Activated naive CD4-positive, alpha-beta T cell treated with anti-CD3 and anti-CD28 coated beads, Interleukin-2, amount 50 U/mL, for 24 hours (primary cell): ENCODE results near the gene HARS2.

ENCODE experiments used
- H3K27ac Mint-ChIP-seq: one replicate; pipeline ENCODE4 v1.8.0; 2021; ENCODE audit warnings: mild to moderate bottlenecking, mixed read lengths
- H3K27me3 Mint-ChIP-seq: one replicate; pipeline ENCODE4 v1.8.0; 2021; ENCODE audit warnings: mixed read lengths
- H3K36me3 Mint-ChIP-seq: one replicate; pipeline ENCODE4 v1.8.0; 2021; ENCODE audit warnings: mixed read lengths
- H3K4me1 Mint-ChIP-seq: one replicate; pipeline ENCODE4 v1.8.0; 2021; ENCODE audit warnings: mixed read lengths
- H3K4me3 Mint-ChIP-seq: one replicate; pipeline ENCODE4 v1.8.0; 2021; ENCODE audit warnings: mild to moderate bottlenecking, mixed read lengths
- H3K9me3 Mint-ChIP-seq: one replicate; pipeline ENCODE4 v1.8.0; 2021; ENCODE audit warnings: mixed read lengths

HARS2 gene

DNA sequence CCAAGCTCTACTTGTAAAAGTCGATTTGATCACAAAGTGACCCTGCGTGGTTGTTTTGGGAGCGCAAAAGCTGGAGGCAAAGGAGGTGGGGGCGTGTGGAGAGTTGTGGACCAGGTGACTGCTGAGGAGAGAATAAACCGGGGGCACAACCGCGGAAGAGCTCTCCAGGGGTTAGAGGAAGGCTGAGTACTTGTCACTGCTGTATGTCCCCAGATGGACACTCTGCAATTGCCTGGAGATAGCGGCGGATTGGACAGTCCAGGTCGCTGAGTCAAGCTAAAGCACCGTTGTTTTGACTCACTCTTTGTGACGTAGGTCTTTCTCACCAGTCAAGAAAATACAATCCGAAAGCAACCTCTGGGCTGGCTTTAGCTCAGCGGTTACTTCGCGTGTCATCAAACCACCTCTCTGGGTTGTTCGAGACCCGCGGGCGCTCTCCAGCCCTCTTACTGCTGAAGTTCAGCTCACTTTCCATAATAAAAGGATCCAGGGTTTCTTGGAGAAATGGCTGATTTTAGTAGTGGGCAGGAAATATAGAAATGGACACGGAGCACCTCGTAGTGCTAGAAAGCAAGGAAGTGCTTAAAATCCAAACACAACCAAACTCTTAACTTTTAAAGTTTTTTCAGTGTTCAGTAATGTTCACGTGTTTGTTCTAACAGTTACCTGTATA lies 34.7 kb downstream of the HARS2 start:
- peak overlapping the region; percentile 98 for H3K27ac Mint-ChIP-seq
- H3K4me3 Mint-ChIP-seq: peak overlapping the region; percentile 80
- peaks cover 11% of the 10 kb centered on the region for H3K27me3 Mint-ChIP-seq
- H3K4me1 Mint-ChIP-seq: no peaks in the 10 kb centered on the region
- no peaks in the 10 kb centered on the region for H3K36me3 Mint-ChIP-seq
- H3K9me3 Mint-ChIP-seq: no peaks in the 10 kb centered on the region

DNA sequence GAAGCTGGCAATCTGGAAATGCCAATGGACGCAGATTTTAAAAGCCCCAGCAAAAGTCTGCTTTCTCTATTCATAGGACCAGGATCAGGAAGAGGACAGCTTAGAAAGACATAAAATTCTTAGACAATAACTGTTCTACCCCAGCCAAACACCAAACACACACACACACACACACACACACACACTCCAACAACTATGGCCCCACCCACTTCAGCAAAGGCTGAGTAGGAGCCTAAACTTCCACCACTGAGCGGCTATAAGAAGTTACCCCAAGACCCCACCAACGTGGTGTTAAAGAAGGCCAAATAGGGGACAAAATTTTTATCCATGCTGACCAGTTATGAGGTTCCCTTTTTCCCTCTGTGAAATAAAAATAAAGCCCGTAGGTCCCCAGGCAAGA lies 41.8 kb downstream of the HARS2 start:
- no peaks in the 10 kb centered on the region for H3K4me1 Mint-ChIP-seq
- H3K27ac Mint-ChIP-seq: peak overlapping the region; percentile 68
- H3K36me3 Mint-ChIP-seq: peaks cover 1% of the 10 kb centered on the region
- peaks cover 13% of the 10 kb centered on the region for H3K9me3 Mint-ChIP-seq
- peaks cover 31% of the 10 kb centered on the region for H3K27me3 Mint-ChIP-seq
- no peak overlapping the region for H3K4me3 Mint-ChIP-seq

DNA sequence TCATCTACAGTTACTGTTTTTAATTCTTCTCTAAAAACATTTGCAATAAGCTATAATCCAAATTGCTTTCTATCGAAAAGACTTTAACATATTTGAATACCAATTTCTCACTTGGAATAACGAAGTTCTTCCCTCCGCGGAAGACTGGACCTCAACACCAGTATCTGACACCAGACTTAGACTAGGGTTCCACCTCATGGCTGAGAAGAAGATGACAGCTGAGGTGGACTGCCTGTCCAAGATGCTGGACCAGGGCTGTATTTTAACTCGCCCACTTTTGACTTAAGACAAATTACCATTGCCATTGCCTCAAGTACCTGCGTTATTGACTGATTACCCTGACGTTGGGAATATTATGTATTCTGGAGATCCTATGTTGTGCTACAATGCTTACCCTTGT lies 43.1 kb downstream of the HARS2 start:
- Mint-ChIP-seq H3K27ac (no peak overlapping the region), H3K36me3 (peaks cover 1% of the 10 kb centered on the region), H3K27me3 (peaks cover 31% of the 10 kb centered on the region), H3K4me3 (no peak overlapping the region), H3K9me3 (peaks cover 13% of the 10 kb centered on the region), H3K4me1 (no peaks in the 10 kb centered on the region)

DNA sequence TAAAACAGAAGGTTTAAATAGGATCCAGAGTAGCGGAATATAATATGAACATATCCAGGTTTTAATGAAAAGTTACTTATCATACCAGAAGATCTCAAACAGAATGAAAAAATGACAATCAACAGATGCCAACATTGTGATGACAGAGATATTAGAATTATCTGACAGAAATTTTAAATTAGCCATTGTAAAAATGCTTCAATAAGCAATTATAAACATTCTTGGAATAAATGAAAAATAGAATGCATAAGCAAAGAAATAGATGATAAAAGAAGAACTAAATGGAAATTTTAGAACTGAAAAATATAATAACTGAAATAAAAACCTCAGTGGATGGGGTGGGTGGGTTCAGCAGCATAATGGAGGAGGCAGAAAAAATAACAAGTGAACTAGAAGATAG lies 46.2 kb downstream of the HARS2 start:
- Mint-ChIP-seq H3K27me3 (peaks cover 30% of the 10 kb centered on the region), H3K4me3 (no peak overlapping the region), H3K27ac (no peak overlapping the region), H3K36me3 (peaks cover 4% of the 10 kb centered on the region), H3K4me1 (no peaks in the 10 kb centered on the region), H3K9me3 (peaks cover 13% of the 10 kb centered on the region)

DNA sequence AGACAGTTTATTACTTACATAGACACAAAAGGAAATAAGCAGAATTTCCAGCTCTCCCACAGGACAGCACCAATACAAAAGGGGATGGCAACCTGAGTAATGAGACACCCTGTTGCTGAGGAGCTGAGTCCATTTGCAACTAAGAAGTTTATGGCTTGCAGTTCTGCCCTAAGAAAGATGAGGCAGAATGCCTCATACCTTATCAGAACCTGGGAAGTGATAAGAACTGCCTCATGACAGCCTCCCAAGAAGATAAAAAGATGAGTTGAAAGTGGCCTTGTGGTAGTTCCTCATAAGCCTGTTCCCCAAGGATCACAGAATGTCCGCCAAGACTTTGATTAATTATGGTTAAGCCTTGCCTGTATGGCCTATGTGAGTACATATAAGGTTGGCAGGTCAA lies 50.7 kb downstream of the HARS2 start:
- peaks cover 11% of the 10 kb centered on the region for H3K36me3 Mint-ChIP-seq
- H3K4me1 Mint-ChIP-seq: no peaks in the 10 kb centered on the region
- peaks cover 11% of the 10 kb centered on the region for H3K27me3 Mint-ChIP-seq
- H3K4me3 Mint-ChIP-seq: no peak overlapping the region
- H3K9me3 Mint-ChIP-seq: peaks cover 14% of the 10 kb centered on the region
- no peak overlapping the region for H3K27ac Mint-ChIP-seq
